GM12878 (cell line): Measurements from ENCODE around the gene FAM237B. TPM values are rescaled to one million over a fixed set of nuclear protein-coding genes. Genes with fewer than 3 reads are reported as not detected.

Experiments
- ATAC-seq: fragments of 200-7000 bp; cut with Tn5 transposase; 3 replicates; pipeline ENCODE4 v1.9.1; 2020; ENCODE audit warnings: mild to moderate bottlenecking, moderate library complexity
- BruUV-seq: library from RNA; stranded (reverse); fragments of 400-500 nt; replicated peaks from 2 replicates; lab custom pipeline; 2021; lab: Mats Ljungman, UMichigan
- CTCF ChIA-PET: fragments of 300-600 bp; sonication (Branson Sonifier 250); formaldehyde crosslinking; extraction: SDS; loops from one replicate; lab custom pipeline; 2021; ENCODE audit warnings: inconsistent platforms; lab: Yijun Ruan, JAX
- POLR2A ChIA-PET: fragments of 350-600 bp; formaldehyde crosslinking; extraction: SDS; loops from one replicate; lab custom pipeline; 2021; ENCODE audit warnings: inconsistent platforms; lab: Charles Lee
- RAD21 ChIA-PET: fragments of 300-600 bp; sonication (Branson Sonifier 250); formaldehyde crosslinking; loops from one replicate; lab custom pipeline; 2023; ENCODE audit warnings: antibody characterized with exemption; ENCODE audit not compliant: unreplicated experiment; lab: Charles Lee
- SMC1A ChIA-PET: fragments of 300-600 bp; sonication (Branson Sonifier 250); formaldehyde crosslinking; loops from one replicate; lab custom pipeline; 2023; ENCODE audit not compliant: unreplicated experiment, uncharacterized antibody; lab: Charles Lee
- DNase-seq: peaks from one replicate; pipeline ENCODE4 v3.0.0-alpha.2; 2011; ENCODE audit warnings: low read depth, low spot score
- FAIRE-seq: peaks from 3 replicates; lab custom pipeline; 2011; peaks lifted over from hg19 to GRCh38; lab: Jason Lieb, UNC
- H2AFZ ChIP-seq: 2 replicates; pipeline ENCODE4 v1.6.0; 2011; ENCODE audit warnings: low read depth, low read length, control low read depth; ENCODE audit not compliant: control insufficient read depth
- H3K27ac ChIP-seq: 2 replicates; pipeline ENCODE4 v1.5.1; 2011; ENCODE audit warnings: control low read depth; ENCODE audit not compliant: control insufficient read depth, insufficient read depth
- H3K27me3 ChIP-seq, 2 experiments: replicated peaks in 1 of 2; 2 replicates each; pipeline versions ENCODE4 v1.6.0 to v1.6.1; 2011; ENCODE audit warnings: low read length in 1 of 2; ENCODE audit not compliant: control insufficient read depth in 2 of 2, insufficient read depth in 2 of 2
- H3K36me3 ChIP-seq, 2 experiments: 2 replicates each; pipeline ENCODE4 v1.5.1; 2011; ENCODE audit warnings: low read length in 1 of 2; ENCODE audit not compliant: control insufficient read depth in 2 of 2, insufficient read depth in 2 of 2
- H3K4me1 ChIP-seq: 2 replicates; pipeline ENCODE4 v1.6.1; 2011; ENCODE audit warnings: mild to moderate bottlenecking, low read length, moderate library complexity, mixed read lengths; ENCODE audit not compliant: control insufficient read depth, insufficient read depth
- H3K4me2 ChIP-seq: 2 replicates; pipeline ENCODE4 v1.6.0; 2011; ENCODE audit warnings: control low read depth; ENCODE audit not compliant: control insufficient read depth, insufficient read depth
- H3K4me3 ChIP-seq: fragments of 200-600 bp; sonication (generic); 2 replicates; pipeline ENCODE4 v1.5.1; 2016
- H3K79me2 ChIP-seq: 2 replicates; pipeline ENCODE4 v1.6.0; 2011; ENCODE audit warnings: low read length; ENCODE audit not compliant: control insufficient read depth, insufficient read depth
- H3K9ac ChIP-seq: 2 replicates; pipeline ENCODE4 v1.8.0; 2011; ENCODE audit warnings: low read length, control low read depth, mixed read lengths; ENCODE audit not compliant: control insufficient read depth, insufficient read depth
- H3K9me3 ChIP-seq: replicated peaks from 3 replicates; pipeline ENCODE4 v1.5.1; 2011; ENCODE audit warnings: mild to moderate bottlenecking, low read length; ENCODE audit not compliant: control insufficient read depth, insufficient read depth
- H4K20me1 ChIP-seq: 2 replicates; pipeline ENCODE4 v1.6.0; 2011; ENCODE audit not compliant: control insufficient read depth, insufficient read depth
- CHD1 ChIP-seq: IDR thresholded peaks from 2 replicates; pipeline ENCODE4 v1.6.1; 2012; ENCODE audit warnings: low read depth, low read length, improper control_type of control experiment
- EP300 ChIP-seq, 2 experiments: fragments of 150-350 bp in 1 of 2; IDR thresholded peaks; 2 replicates each; pipeline ENCODE4 v1.6.1; 2011 to 2012; ENCODE audit warnings: low read depth in 2 of 2, low read length in 2 of 2, borderline replicate concordance in 1 of 2, improper control_type of control experiment in 1 of 2, inconsistent platforms in 1 of 2; ENCODE audit not compliant: control insufficient read depth in 1 of 2
- HDAC2 ChIP-seq: fragments of 200-600 bp; sonication (generic); IDR thresholded peaks from 2 replicates; pipeline ENCODE4 v1.6.1; 2017
- MTA3 ChIP-seq: IDR thresholded peaks from 2 replicates; pipeline ENCODE4 v1.6.1; 2012; ENCODE audit warnings: low read length, inconsistent platforms, borderline replicate concordance
- PAX5 ChIP-seq: IDR thresholded peaks from 2 replicates; pipeline ENCODE4 v1.6.1; 2011; ENCODE audit warnings: low read depth, low read length, borderline replicate concordance
- REST ChIP-seq: IDR thresholded peaks from 2 replicates; pipeline ENCODE4 v1.6.1; 2012; ENCODE audit warnings: mild to moderate bottlenecking, low read depth, low read length
- WGBS: methylation state at CpG from one replicate; pipeline ENCODE4 v1.1.6; 2016; ENCODE audit warnings: low lambda C conversion rate; ENCODE audit not compliant: insufficient replicate concordance, insufficient coverage; ENCODE audit errors: missing lambda C conversion rate; 5-methylcytosine and 5-hydroxymethylcytosine counted together
- in situ Hi-C: fragments of 300-500 bp; cut with MboI; formaldehyde crosslinking; loops from 9 replicates; pipeline ENCODE4 v1.14.3; 2018; ENCODE audit warnings: mixed read lengths
- intact Hi-C: fragments of 100-400 bp; cut with micrococcal nuclease; formaldehyde crosslinking; loops from one replicate; pipeline ENCODE4 v1.14.2; 2022; ENCODE audit not compliant: unreplicated experiment
- polyA plus RNA-seq, 11 experiments: library from polyadenylated mRNA; depleted of rRNA in 4 of 11; unstranded in 6 of 11; stranded (reverse) in 5 of 11; fragments of >200 nt; fragmentation: Nextera tagmentation in 4 of 11; fragmentation: Illumina TruSeq in 1 of 11; extraction: Ambion mirVana in 4 of 11; extraction: Trizol in 1 of 11; gene quantifications; 1 replicate in 1 of 11; 2 replicates in 10 of 11; pipeline versions ENCODE4 v1.2.1 to v1.2.3, GENCODE V29; 2011 to 2016; ENCODE audit warnings: inconsistent platforms in 2 of 11, missing spikeins in 2 of 11, low read depth in 1 of 11
- total RNA-seq, 4 experiments: library from RNA; depleted of rRNA in 3 of 4; stranded (reverse); fragments of >200 nt in 3 of 4; fragmentation: Illumina TruSeq in 1 of 4; extraction: Trizol in 1 of 4; gene quantifications; 2 replicates each; pipeline versions ENCODE4 v1.2.1 to v1.2.3, GENCODE V29; 2013 to 2021

Gene FAM237B
- total and polyA plus RNA-seq, 10 of the 15 experiments (the other 5 are each of a cell fraction or from before 2014, with no cell fraction given) = not detected

- WGBS = 35% methylated on average over 2 of the region's 2 CpGs
- Histone ChIP-seq H3K9ac (no peak overlapping the region), H3K4me2 (no peak overlapping the region), H3K36me3 (no peaks in the 10 kb centered on the region), H3K4me3 (no peak overlapping the region), H3K4me1 (no peaks in the 10 kb centered on the region), H3K27me3 (0 out of 4 replicates have a peak, but pooled peaks cover 0 to 2% of the 10 kb centered on the region in 2 experiments), H3K9me3 (no peaks in the 10 kb centered on the region), H3K79me2 (no peaks in the 10 kb centered on the region), H4K20me1 (no peaks in the 10 kb centered on the region)
- ChIA-PET RAD21 (interaction anchor here (0.5 kb wide), 1 partner anchor 156 kb away, joined by 4 read pairs; no protein-coding TSS in a partner anchor), SMC1A (interaction anchor here (0.7 to 1.2 kb wide), 4 partner anchors 8 to 149 kb away, joined by 3 read pairs; no protein-coding TSS in a partner anchor), POLR2A (interaction anchor here (0.6 kb wide), 1 partner anchor 118 kb away, joined by 3 read pairs; no protein-coding TSS in a partner anchor), CTCF (interaction anchor here (1.2 to 1.7 kb wide), 4 partner anchors 7 to 118 kb away, joined by 3 to 7 read pairs (median 4); partner anchors contain the start of gene STEAP1)
- FAIRE-seq (no peak), DNase-seq (no peak), ATAC-seq (no peak)
- intact Hi-C loops = no loop called here
- no TSS peak for BruUV-seq
- in situ Hi-C loops = no loop called here
- TF ChIP-seq PAX5 = no peak
- TF ChIP-seq, all 136 proteins: peak for 0
- H2AFZ ChIP-seq = no peak overlapping the region
- H3K27ac ChIP-seq = no peak overlapping the region
Observed at GRCh38 chr7:90270431-90271178, 50.5 kb downstream of the FAM237B start.

GRCh38 chr7:90269163-90269562 is 51.9 kb downstream of the FAM237B start:
- SMC1A ChIA-PET = interaction anchor here (0.8 to 1.5 kb wide), 4 partner anchors 9 to 137 kb away, joined by 3 to 6 read pairs (median 4); no protein-coding TSS in a partner anchor
- no TSS peak for BruUV-seq
- intact Hi-C loops (no loop called here), in situ Hi-C loops (no loop called here)
- Histone ChIP-seq H4K20me1 (no peaks in the 10 kb centered on the region), H3K4me2 (no peak overlapping the region), H3K4me3 (no peak overlapping the region), H2AFZ (no peak overlapping the region), H3K36me3 (no peaks in the 10 kb centered on the region), H3K27me3 (0 out of 4 replicates have a peak, but pooled peaks cover 0 to 2% of the 10 kb centered on the region in 2 experiments), H3K9me3 (no peaks in the 10 kb centered on the region), H3K4me1 (no peaks in the 10 kb centered on the region), H3K9ac (no peak overlapping the region), H3K79me2 (no peaks in the 10 kb centered on the region), H3K27ac (no peak overlapping the region)
- CTCF ChIA-PET = interaction anchor here (1.1 to 2.8 kb wide), 6 partner anchors 9 to 158 kb away, joined by 3 to 16 read pairs (median 6); partner anchors contain the start of gene STEAP1
- FAIRE-seq (no peak), ATAC-seq (no peak), DNase-seq (no peak)
- WGBS = 69% methylated on average over 1 of the region's 1 CpG
- RAD21 ChIA-PET = no interaction called here
- POLR2A ChIA-PET = interaction anchor here (0.5 kb wide), 1 partner anchor 48 kb away, joined by 3 read pairs; no protein-coding TSS in a partner anchor
- no peak for TF ChIP-seq CHD1
- no peak for TF ChIP-seq MTA3
- TF ChIP-seq EP300 (IDR thresholded peaks at IDR 0.05; ENCODE audit: borderline replicate concordance in 1 of 2, control insufficient read depth in 1 of 2, low read depth in 2 of 2, low read length in 2 of 2) = no peak
- no peak for TF ChIP-seq HDAC2
- no peak for TF ChIP-seq REST
